Astrocyte (in vitro differentiated cells and primary cell): ENCODE data around the gene GMPR2.
"Not testable (repeated sequence)": the region's sequence is repeated elsewhere in the genome, so short reads cannot be mapped to it uniquely, and the experiment has no call there.

Source experiments
- EZH2 ChIP-seq: IDR thresholded peaks from 2 replicates; pipeline ENCODE4 v1.6.1; 2012; ENCODE audit warnings: mild to moderate bottlenecking, low read length, inconsistent platforms; ENCODE audit not compliant: insufficient read depth
- TF ChIP-seq, protein P1 (sequence below): IDR thresholded peaks from 2 replicates; pipeline ENCODE4 v1.5.1; 2011; ENCODE audit warnings: low read depth, mild to moderate bottlenecking, inconsistent platforms, low read length, moderate library complexity; ENCODE audit not compliant: insufficient read depth

- not testable (repeated sequence) for TF ChIP-seq EZH2
- TF ChIP-seq, protein P1, sequence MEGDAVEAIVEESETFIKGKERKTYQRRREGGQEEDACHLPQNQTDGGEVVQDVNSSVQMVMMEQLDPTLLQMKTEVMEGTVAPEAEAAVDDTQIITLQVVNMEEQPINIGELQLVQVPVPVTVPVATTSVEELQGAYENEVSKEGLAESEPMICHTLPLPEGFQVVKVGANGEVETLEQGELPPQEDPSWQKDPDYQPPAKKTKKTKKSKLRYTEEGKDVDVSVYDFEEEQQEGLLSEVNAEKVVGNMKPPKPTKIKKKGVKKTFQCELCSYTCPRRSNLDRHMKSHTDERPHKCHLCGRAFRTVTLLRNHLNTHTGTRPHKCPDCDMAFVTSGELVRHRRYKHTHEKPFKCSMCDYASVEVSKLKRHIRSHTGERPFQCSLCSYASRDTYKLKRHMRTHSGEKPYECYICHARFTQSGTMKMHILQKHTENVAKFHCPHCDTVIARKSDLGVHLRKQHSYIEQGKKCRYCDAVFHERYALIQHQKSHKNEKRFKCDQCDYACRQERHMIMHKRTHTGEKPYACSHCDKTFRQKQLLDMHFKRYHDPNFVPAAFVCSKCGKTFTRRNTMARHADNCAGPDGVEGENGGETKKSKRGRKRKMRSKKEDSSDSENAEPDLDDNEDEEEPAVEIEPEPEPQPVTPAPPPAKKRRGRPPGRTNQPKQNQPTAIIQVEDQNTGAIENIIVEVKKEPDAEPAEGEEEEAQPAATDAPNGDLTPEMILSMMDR, result not testable (repeated sequence)
These were observed 30.2 kb upstream of the GMPR2 start for GRCh38 chr14:24202538-24202937.
